ENCODE measurements around the gene PLA2G6.

DNA sequence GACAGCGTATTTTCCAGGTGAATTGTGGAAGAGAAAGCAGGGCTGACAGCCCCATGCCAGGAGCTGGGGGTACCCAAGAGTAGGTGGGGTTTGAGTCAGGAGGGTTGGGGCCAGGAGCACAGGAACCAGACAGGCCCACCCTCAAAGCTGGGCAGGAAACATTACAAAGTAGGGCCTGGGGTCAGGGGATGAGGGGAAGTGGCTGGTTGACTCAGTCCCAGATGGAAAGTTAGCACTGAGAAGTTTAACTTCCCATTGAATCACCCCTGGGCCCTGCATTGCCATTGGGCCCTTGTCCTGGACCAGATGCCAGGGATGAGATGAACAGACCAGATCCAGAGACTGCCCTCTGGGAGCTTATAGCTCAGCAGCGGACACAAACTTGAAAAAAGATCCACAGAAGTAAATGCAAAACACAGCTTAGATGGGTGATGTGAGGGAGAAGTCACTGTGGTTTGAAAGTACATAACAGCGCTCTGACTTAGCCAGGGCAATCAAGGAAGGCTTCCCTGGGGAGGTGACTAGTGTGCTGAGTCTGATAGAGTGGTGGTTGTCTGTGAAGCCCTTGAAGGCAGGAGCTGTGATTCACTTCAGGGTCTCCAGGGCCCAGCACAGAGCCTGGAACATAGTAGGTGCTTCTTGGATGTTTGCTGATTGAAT, 22.4 kb upstream of the PLA2G6 start:
- TF ChIP-seq CEBPB (IDR thresholded peaks at IDR 0.05; ENCODE audit: low read depth) = no peak
- TF ChIP-seq SRF (IDR thresholded peaks at IDR 0.05; ENCODE audit: low read depth) = no peak
- no peak for TF ChIP-seq POLR2A (IDR thresholded peaks at IDR 0.05; ENCODE audit: borderline replicate concordance, extremely low read depth, insufficient read depth, insufficient read length)
- TF ChIP-seq, protein P1, sequence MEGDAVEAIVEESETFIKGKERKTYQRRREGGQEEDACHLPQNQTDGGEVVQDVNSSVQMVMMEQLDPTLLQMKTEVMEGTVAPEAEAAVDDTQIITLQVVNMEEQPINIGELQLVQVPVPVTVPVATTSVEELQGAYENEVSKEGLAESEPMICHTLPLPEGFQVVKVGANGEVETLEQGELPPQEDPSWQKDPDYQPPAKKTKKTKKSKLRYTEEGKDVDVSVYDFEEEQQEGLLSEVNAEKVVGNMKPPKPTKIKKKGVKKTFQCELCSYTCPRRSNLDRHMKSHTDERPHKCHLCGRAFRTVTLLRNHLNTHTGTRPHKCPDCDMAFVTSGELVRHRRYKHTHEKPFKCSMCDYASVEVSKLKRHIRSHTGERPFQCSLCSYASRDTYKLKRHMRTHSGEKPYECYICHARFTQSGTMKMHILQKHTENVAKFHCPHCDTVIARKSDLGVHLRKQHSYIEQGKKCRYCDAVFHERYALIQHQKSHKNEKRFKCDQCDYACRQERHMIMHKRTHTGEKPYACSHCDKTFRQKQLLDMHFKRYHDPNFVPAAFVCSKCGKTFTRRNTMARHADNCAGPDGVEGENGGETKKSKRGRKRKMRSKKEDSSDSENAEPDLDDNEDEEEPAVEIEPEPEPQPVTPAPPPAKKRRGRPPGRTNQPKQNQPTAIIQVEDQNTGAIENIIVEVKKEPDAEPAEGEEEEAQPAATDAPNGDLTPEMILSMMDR (IDR thresholded peaks at IDR 0.05 in 2 of 3, conservative IDR thresholded peaks at IDR 0.05 in 1 of 3; ENCODE audit: borderline replicate concordance in 1 of 3, insufficient read depth in 1 of 3, low read depth in 2 of 3, low read length in 2 of 3) = no peak
- TF ChIP-seq, protein P2, sequence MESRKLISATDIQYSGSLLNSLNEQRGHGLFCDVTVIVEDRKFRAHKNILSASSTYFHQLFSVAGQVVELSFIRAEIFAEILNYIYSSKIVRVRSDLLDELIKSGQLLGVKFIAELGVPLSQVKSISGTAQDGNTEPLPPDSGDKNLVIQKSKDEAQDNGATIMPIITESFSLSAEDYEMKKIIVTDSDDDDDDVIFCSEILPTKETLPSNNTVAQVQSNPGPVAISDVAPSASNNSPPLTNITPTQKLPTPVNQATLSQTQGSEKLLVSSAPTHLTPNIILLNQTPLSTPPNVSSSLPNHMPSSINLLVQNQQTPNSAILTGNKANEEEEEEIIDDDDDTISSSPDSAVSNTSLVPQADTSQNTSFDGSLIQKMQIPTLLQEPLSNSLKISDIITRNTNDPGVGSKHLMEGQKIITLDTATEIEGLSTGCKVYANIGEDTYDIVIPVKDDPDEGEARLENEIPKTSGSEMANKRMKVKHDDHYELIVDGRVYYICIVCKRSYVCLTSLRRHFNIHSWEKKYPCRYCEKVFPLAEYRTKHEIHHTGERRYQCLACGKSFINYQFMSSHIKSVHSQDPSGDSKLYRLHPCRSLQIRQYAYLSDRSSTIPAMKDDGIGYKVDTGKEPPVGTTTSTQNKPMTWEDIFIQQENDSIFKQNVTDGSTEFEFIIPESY (IDR thresholded peaks at IDR 0.05; ENCODE audit: extremely low read depth, insufficient replicate concordance, low read length) = no peak
- TF ChIP-seq RAD21 (IDR thresholded peaks at IDR 0.05; ENCODE audit: low read depth) = no peak
- TF ChIP-seq POLR2AphosphoS5 (IDR thresholded peaks at IDR 0.05; ENCODE audit: low read depth, low read length) = no peak
